WTC11 (cell line): ENCODE data around the gene PCDHA5. TPM values are rescaled to one million over a fixed set of nuclear protein-coding genes. Genes with fewer than 3 reads are reported as not detected.
"Not testable (repeated sequence)": the region's sequence is repeated elsewhere in the genome, so short reads cannot be mapped to it uniquely, and the experiment has no call there.

Source experiments
- ATAC-seq: fragments of 200-7000 bp; cut with Tn5 transposase; 2 replicates; pipeline ENCODE4 v1.10.0; 2021; ENCODE audit warnings: mild to moderate bottlenecking, moderate library complexity
- CTCF ChIA-PET: fragments of 300-600 bp; sonication (Branson Sonifier 250); formaldehyde crosslinking; loops from one replicate; lab custom pipeline; 2021; ENCODE audit warnings: antibody characterized with exemption; lab: Charles Lee
- POLR2A ChIA-PET: fragments of 350-600 bp; sonication (Branson Sonifier 250); formaldehyde crosslinking; loops from one replicate; lab custom pipeline; 2021; ENCODE audit warnings: antibody characterized with exemption; lab: Charles Lee
- DNase-seq: peaks from one replicate; pipeline ENCODE4 v3.0.0; 2021; ENCODE audit warnings: low spot score
- H3K27ac Mint-ChIP-seq: 2 replicates; pipeline ENCODE4 v1.8.0; 2021; ENCODE audit warnings: mixed read lengths
- H3K27me3 Mint-ChIP-seq: 2 replicates; pipeline ENCODE4 v1.8.0; 2021; ENCODE audit warnings: low read depth, mild to moderate bottlenecking, moderate library complexity, mixed read lengths
- H3K36me3 Mint-ChIP-seq: 2 replicates; pipeline ENCODE4 v1.8.0; 2021; ENCODE audit warnings: mixed read lengths
- H3K4me1 Mint-ChIP-seq: 2 replicates; pipeline ENCODE4 v1.8.0; 2022; ENCODE audit warnings: mixed read lengths
- H3K4me3 Mint-ChIP-seq: 2 replicates; pipeline ENCODE4 v1.8.0; 2021; ENCODE audit warnings: mild to moderate bottlenecking, moderate library complexity, mixed read lengths
- H3K9me3 Mint-ChIP-seq: 2 replicates; pipeline ENCODE4 v1.8.0; 2021; ENCODE audit warnings: mixed read lengths
- ARID4B ChIP-seq: sonication (generic); formaldehyde crosslinking; IDR thresholded peaks from 2 replicates; pipeline ENCODE4 v1.8.0; 2023; ENCODE audit warnings: missing genetic modification reagents, mild to moderate bottlenecking, borderline replicate concordance
- CTCF ChIP-seq: fragments of 200-600 bp; IDR thresholded peaks from 2 replicates; pipeline ENCODE4 v1.8.0; 2022; ENCODE audit warnings: antibody characterized with exemption
- FOXP1 ChIP-seq: sonication (generic); formaldehyde crosslinking; IDR thresholded peaks from 2 replicates; pipeline ENCODE4 v1.8.0; 2022; ENCODE audit warnings: missing genetic modification reagents, mild to moderate bottlenecking, moderate library complexity, borderline replicate concordance
- GTF2I ChIP-seq: fragments of 250-450 bp; sonication (Bioruptor Pico); conservative IDR thresholded peaks from 2 replicates; pipeline ENCODE4 v1.4.0; 2021; ENCODE audit warnings: mild to moderate bottlenecking
- HMGXB4 ChIP-seq: sonication (generic); formaldehyde crosslinking; IDR thresholded peaks from 2 replicates; pipeline ENCODE4 v1.8.1; 2023; ENCODE audit warnings: mild to moderate bottlenecking, moderate library complexity, missing genetic modification reagents
- IRF2 ChIP-seq: sonication (generic); formaldehyde crosslinking; IDR thresholded peaks from 2 replicates; pipeline ENCODE4 v1.8.0; 2022; ENCODE audit warnings: low read depth, missing genetic modification reagents, borderline replicate concordance
- MAX ChIP-seq: sonication (generic); formaldehyde crosslinking; IDR thresholded peaks from 2 replicates; pipeline ENCODE4 v1.8.0; 2022; ENCODE audit warnings: mild to moderate bottlenecking, missing genetic modification reagents
- ZNF219 ChIP-seq: sonication (generic); formaldehyde crosslinking; IDR thresholded peaks from 2 replicates; pipeline ENCODE4 v1.8.0; 2023; ENCODE audit warnings: missing genetic modification reagents, mild to moderate bottlenecking, borderline replicate concordance
- ZNF281 ChIP-seq: sonication (generic); formaldehyde crosslinking; IDR thresholded peaks from 2 replicates; pipeline ENCODE4 v1.8.0; 2023; ENCODE audit warnings: mild to moderate bottlenecking, missing genetic modification reagents
- total RNA-seq: library from RNA; stranded (reverse); gene quantifications from 3 replicates; pipeline ENCODE4 v1.2.3, GENCODE V29; 2021

Gene PCDHA5
- total RNA-seq, 1 experiment from 2014 or later, result 0.90 TPM

- TF ChIP-seq IRF2, result 0 out of 2 replicates have a peak, but pooled peaks have one; percentile 44
- H3K4me3 Mint-ChIP-seq, ATAC-seq, H3K36me3 Mint-ChIP-seq, H3K9me3 Mint-ChIP-seq, DNase-seq, H3K27me3 Mint-ChIP-seq, POLR2A ChIA-PET, H3K27ac Mint-ChIP-seq, CTCF ChIA-PET: not testable (repeated sequence)
- peaks cover 11% of the 10 kb centered on the region for H3K4me1 Mint-ChIP-seq
Observed at GRCh38 chr5:140849831-140850634, 28.6 kb downstream of the PCDHA5 start.

- peak; percentile 87 for TF ChIP-seq HMGXB4 (CRISPR knock-in tag)
- TF ChIP-seq MAX (CRISPR knock-in tag), result peak; percentile 60; the same call in 1 of the 2 replicates
- peak; percentile 29; the same call in 1 of the 2 replicates for TF ChIP-seq ARID4B (CRISPR knock-in tag)
- no peak for TF ChIP-seq GTF2I (CRISPR knock-in tag)
- TF ChIP-seq CTCF, result peak; percentile 36
- peak; percentile 84 for ATAC-seq
- peaks cover 12% of the 10 kb centered on the region for H3K9me3 Mint-ChIP-seq
- CTCF ChIA-PET, result interaction anchor here (0.7 to 3.1 kb wide), 59 partner anchors 8 to 557 kb away, joined by 3 to 80 read pairs (median 4); partner anchors contain the start of genes ANKHD1, PCDHA1, PCDHA11 and PCDHA12
- H3K36me3 Mint-ChIP-seq, result peaks cover 23% of the 10 kb centered on the region
- peak within 1 kb of the TSS; percentile 92 for H3K4me3 Mint-ChIP-seq
- peaks cover 23% of the 10 kb centered on the region for H3K4me1 Mint-ChIP-seq
- DNase-seq, result peak; percentile 48
- POLR2A ChIA-PET, result interaction anchor here (1.5 to 1.6 kb wide), 2 partner anchors 13 to 184 kb away, joined by 5 to 10 read pairs; partner anchors contain the start of gene PCDHA11
- peak within 1 kb of the TSS; percentile 78 for H3K27ac Mint-ChIP-seq
- H3K27me3 Mint-ChIP-seq, result no peaks in the 10 kb centered on the region
Observed at GRCh38 chr5:140855772-140856674, 34.6 kb downstream of the PCDHA5 start, which contains the start of gene PCDHA10. Gene PCDHA10, plus strand, starts transcription at chr5:140855897. Its CDS starts 152 bp downstream, at chr5:140856049.

GRCh38 chr5:140857177-140857986 lies 36.0 kb downstream of the PCDHA5 start:
- ATAC-seq (no peak), DNase-seq (no peak)
- peaks cover 24% of the 10 kb centered on the region for H3K9me3 Mint-ChIP-seq
- CTCF ChIA-PET, result interaction anchor here (0.7 to 3.1 kb wide), 15 partner anchors 11 to 298 kb away, joined by 3 to 71 read pairs (median 7); partner anchors contain the start of genes PCDHA1, PCDHA11, PCDHA13 and PCDHA6
- POLR2A ChIA-PET, result no interaction called here
- no peaks in the 10 kb centered on the region for H3K27me3 Mint-ChIP-seq
- H3K36me3 Mint-ChIP-seq, result peaks cover 37% of the 10 kb centered on the region
- no peak overlapping the region for H3K27ac Mint-ChIP-seq
- H3K4me3 Mint-ChIP-seq, result peak overlapping the region; percentile 92
- peaks cover 23% of the 10 kb centered on the region for H3K4me1 Mint-ChIP-seq
- TF ChIP-seq ZNF281 (CRISPR knock-in tag), result no peak
- no peak for TF ChIP-seq FOXP1 (CRISPR knock-in tag)
- no peak for TF ChIP-seq ZNF219 (CRISPR knock-in tag)
